HTERT RPE-1 (cell line): ENCODE results near the gene RESF1.

ENCODE experiments used
- in situ Hi-C: fragments of 300-500 bp; cut with MboI; formaldehyde crosslinking; loops from 4 replicates; pipeline ENCODE4 v1.14.3; 2020; ENCODE audit warnings: low sequenced_read_pairs

Gene RESF1

DNA sequence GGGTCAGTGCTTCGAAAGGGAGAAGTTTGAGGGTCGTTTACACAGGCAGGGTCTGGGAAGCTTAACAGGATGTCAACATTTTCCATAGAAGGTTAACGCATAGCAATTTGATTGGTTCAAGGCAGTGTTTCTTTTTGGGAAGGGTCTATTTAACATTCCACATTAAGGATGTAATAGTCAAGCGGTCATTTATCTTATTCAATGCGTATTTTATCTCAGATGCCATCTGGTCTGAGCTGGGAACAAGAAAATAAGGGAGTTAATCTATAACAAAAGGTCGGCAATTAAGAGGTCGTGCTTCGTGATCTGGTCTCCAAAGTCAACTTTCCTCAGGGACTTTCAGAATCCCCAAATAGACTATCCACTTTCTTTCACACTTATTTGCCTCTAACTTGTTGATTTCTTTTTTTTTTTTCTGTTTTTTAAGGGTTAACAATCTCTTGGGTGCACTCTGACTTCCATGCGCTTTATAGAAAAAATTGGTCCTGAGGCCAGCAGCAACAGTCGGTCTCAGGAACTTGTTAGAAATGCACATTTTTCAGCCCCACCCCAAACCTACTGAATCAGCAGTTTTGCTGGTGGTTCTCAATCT is 550 bp upstream of the RESF1 start:
- in situ Hi-C loops, result no loop called here

DNA sequence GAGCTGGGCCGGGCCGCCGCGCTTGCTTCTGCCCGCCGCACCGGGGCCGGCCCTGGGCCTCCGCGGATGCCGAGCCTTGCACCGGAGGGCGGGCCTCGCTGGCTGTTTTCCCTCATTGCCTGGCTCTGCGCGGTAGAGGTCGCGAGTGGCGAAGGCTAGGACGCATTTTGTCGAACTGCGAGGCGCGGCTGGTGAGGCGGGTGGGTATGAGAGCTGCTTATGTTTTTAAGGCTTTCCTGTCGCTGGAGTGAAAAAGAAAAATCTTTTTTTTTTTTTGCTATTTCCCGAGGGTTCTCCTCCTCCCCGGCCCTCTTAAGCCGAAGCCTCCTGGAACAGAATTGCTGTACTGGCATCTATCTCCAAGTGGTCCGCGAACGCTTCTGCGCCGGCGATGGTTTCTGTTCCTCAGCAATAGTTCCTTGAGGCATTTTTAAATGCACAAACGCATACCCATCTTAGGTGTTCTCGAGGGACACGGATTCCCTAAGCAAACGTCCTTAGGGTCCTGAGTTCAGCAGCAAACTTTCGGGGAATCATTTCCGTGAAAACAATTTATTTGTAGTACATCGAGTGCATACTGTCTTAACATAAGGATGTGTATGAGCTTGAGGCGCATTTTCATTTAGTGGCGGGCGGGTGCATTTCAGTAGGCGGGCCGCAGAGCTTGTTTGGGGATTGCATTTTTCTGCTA is 631 bp downstream of the RESF1 start:
- in situ Hi-C loops, result no loop called here

DNA sequence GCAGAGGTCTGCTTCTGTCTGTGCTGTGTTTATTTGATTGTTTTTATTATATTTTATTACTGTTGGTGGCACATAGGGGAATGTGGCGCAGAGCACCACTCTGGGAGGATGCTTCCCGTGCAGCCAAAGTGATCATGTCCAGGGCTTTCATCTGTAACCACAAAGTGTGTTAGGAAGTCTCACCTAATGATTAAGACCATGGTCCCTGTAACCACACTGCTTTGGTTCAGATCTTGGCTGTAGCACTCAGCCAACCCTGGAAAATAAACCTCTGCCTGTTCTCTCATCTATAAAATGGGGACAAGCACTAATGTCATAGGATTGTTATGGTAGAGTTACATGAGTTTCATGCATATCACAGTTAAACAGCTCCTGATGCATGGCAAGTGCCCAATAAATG is 1.9 kb downstream of the RESF1 start:
- in situ Hi-C loops, result no loop called here

DNA sequence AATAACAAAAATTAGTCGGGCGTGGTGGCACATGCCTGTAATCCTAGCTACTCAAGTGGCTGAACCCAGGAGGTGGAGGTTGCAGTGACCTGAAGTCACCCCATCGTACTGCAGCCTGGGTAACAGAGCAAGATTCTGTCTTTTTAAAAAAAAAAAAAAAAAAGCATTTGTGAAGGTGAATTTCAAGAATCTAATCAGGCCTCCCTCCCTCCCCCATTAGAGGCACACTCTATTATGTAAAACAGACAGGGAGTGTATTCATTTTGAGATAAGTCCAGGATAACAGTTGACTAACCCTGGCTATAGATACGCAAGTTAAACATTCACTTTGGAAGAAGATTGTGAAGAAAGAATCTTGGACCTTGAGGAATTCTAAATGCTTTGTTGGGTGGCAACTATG is 2.9 kb downstream of the RESF1 start:
- in situ Hi-C loops, result no loop called here

DNA sequence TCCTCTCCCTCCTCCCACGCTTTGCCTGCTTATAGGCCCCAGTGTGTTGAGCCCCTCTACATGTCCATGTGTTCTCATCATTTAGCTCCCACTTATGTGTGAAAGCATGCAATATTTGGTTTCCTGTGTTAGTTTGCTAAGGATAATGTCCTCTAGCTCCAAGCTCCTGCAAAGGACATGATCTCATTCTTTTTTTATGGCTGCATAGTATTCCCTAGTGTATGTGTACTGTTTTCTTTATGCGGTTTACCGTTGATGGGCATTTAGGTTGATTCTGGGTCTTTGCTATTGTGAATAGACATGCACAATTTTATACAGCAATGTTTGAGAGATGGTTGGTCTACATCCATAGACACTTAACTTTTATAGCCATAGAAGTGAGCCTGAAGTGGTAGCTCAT is 5.1 kb downstream of the RESF1 start:
- in situ Hi-C loops, result no loop called here

DNA sequence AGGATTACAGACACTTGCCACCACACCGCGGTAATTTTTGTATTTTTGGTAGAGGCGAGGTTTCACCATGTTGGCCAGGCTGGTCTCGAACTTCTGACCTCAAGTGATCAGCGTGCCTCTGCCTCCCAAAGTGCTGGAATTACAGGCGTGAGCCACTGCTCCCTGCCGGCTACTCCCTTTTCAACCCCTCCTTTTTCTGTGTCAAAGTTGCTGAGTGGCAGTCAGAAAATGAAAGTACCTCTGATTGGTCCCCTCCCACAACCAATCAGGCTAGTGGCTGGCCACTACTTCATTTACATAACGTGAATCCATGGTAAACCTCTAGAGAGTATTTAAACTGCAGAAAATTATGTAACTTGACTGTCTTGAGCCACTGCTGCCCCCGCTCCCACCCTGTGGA is 5.9 kb downstream of the RESF1 start:
- in situ Hi-C loops, result no loop called here

DNA sequence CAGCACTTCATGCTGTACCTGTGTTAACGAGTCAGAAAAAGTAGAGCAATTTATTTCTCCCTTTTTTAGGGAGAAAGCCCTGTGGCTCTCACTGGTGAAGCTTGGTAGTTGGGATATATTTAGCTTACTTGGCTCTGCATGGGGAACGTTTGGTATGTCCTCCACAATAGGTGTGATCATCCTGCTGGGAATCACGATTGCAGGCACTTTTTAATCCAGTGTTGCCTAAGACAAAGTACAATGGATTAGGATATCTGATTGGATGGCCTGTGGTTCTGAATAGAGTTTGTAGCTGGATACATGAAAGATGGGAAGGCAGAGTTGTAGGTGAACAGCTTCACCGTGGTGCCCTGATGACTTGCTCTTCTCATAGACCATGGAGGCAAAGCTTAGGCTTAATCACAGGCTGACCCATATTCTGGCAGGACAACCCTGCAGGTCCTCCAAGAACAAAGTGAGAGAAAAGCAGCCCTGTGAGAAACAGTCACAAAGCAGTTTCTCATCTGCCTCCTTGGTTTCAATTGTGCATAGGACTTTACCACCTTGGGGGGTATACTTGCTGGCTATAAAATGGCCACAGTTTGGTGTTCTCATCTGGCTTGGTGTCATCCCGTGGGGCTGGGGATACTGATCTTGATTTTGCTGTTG is 7.5 kb downstream of the RESF1 start:
- in situ Hi-C loops, result no loop called here

DNA sequence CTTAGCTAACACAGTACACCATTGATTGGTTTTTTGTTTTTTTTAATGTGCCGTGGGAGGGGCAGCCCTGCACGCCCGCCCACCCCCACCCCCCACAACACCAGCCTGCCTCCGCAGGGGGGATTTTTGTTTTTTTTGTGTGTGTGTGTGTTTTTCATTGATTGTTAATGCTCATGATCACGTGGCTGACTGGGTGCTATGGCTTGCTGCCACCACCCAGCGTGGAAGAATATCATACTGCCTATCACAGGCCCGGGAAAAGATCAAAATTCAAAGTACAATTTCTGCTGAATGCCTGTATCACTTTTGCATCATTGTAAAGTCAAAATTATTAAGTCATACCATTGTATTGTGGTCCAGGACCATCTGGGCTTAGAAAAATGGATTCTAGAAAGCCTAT is 8.3 kb downstream of the RESF1 start:
- in situ Hi-C loops, result no loop called here

DNA sequence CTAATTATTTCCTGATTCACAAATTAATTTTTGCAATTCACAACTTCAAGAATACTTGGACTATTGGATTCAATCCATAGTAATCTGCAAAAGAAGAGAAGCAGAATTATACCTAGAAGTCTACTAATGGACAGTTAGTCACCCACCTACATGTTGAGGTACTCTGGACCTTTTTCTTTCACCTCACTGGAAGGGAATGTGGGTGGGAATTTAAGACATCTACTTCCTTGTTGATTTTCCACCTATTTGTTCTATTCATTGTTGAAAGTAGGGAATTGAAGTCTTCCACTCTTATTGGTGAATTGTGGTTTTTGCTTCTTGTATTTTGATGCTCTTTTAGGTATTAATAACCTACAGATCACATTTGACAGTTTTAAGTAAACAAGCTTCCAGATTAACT is 11.0 kb downstream of the RESF1 start:
- in situ Hi-C loops, result no loop called here

DNA sequence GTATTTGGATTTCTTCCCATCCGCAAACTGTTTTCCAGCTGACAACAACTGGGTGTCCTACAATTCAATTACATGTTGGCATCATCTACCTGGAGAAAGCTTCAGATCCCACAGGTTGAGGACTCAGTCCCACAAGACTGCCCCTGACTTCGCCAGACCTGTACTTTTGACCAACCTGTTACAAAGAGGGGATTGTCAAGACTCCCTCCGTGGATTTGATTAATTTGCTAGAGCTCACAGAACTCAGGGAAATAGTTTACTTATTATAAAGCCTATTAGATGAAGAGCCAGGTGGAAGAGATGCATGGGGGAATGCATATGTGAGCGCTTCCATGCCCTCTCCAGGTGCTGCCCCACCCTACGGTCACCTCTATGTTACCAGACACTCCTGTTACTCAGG is 14.6 kb downstream of the RESF1 start:
- in situ Hi-C loops, result no loop called here

DNA sequence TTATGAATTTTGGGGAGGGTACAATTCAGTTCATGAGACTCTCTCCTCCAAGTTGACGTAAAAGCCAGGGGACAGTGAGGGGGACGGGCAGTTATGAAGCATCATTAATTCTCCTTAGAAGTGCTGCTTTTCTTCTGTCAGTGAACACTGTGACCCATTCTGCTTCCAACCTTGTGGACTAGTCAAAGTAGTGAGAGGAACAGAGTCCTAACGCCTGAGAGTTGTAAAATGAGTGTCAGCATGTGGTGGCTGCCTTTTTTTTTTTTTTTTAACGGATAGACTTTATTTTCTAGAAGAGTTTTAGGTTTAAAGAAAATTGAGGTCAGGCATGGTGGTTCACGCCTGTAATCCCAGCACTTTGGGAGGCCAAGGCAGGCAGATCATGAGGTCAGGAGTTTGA is 15.5 kb downstream of the RESF1 start:
- in situ Hi-C loops, result no loop called here

DNA sequence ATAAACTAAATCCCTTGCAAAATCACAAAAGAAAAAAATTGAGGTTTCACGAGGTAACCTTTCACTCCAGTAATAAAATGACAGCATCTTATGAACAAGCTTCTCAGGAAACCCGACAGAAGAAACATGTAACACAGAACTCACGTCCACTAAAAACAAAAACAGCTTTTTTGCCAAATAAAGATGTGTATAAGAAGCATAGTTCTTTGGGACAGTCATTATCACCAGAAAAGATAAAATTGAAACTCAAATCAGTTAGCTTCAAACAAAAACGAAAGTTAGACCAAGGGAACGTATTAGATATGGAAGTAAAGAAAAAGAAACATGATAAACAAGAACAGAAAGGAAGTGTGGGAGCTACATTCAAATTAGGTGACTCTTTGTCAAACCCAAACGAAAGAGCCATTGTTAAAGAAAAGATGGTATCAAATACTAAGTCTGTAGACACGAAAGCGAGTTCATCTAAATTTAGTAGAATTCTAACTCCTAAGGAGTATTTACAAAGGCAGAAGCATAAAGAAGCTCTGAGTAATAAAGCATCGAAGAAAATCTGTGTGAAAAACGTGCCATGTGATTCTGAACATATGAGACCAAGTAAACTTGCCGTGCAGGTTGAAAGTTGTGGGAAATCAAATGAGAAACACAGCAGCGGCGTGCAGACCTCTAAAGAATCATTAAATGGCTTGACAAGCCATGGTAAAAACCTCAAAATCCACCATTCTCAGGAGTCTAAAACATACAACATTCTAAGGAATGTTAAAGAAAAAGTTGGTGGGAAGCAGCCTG is 25.8 kb downstream of the RESF1 start:
- in situ Hi-C loops, result no loop called here

DNA sequence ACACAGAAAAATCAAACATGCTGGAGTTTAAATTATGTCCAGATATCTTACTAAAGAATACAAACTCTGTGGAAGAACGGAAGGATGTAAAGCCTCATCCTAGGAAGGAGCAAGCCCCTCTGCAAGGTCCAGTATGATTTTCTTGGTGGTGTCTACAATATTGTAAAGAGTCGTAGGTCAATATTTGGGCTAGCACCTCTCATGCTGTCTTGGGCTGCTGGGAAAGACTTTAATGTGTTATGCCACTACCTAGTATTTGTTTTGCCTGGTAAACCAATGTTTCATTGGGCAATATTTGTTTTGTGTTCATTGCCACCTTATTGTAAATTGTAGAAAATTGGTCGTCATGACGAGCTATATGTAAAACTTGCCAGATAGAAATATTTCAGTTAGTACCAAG is 26.6 kb downstream of the RESF1 start:
- in situ Hi-C loops, result no loop called here

DNA sequence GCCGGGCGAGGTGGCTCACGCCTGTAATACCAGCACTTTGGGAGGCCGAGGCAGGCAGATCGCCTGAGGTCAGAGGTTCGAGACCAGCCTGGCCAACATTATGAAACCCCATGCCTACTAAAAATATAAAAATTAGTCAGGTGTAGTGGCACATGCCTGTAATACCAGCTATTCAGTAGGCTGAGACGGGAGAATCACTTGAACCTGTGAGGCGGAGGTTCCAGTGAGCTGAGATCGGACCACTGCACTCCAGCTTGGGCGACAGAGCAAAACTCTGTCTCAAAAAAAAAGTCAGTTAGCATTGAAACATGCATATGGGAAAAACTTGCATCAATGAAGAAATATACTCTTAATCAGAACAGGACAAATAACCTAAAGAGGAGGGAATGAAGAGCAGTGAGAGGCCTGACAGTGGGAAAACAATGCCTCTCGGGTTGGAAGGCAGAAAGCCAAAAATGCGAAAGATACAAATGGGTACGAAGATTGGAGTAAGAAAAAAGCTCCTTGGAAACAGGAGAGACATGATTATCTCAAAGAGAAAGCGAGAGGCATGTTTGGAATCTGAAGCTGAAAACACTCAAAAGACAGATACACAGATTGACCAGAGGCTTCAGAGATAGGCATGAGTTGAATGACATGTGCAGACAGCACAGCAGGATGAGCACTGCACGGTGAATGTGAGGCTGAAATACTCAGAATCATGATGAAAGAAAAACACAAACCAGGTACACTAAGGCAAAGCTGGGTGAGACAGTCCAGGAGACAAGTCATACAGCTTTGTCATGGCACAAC is 30.6 kb downstream of the RESF1 start:
- in situ Hi-C loops, result no loop called here

DNA sequence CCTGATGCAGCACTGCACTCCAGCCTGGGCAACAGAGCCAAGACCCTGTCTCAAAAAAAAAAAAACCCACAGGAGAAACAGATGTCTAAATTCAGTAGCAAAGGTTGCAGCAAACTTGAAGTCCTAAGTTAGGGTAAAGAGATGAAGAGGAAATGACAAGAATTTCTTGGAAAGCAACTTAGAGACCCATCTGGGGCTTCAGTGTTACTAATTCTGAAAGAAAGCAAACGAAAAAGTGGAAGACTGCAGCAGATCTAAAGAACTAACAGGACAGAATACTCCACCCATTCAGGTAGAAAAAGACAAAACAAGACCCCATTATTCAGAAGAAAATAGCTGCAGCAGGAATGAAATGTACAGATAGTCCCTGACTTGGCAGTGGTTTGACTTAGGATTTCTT is 31.9 kb downstream of the RESF1 start:
- in situ Hi-C loops, result no loop called here

DNA sequence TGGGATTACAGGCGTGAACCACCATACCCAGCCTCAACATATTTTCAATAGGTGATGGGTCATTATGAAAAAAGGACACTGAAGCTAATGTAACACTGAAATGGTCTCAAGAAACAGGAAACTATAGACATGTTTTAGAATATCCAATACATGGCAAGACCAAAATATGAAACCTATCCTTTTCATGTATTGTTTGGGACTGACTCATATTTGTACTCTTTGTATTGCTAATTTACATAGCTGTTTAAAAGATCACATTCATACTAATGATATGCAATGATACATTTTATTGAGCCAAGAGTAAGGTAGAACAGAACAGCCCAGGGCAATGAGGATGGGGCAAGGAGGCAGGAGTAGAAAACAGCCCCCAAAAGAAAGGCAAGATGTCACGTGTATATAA is 32.6 kb downstream of the RESF1 start:
- in situ Hi-C loops, result no loop called here

DNA sequence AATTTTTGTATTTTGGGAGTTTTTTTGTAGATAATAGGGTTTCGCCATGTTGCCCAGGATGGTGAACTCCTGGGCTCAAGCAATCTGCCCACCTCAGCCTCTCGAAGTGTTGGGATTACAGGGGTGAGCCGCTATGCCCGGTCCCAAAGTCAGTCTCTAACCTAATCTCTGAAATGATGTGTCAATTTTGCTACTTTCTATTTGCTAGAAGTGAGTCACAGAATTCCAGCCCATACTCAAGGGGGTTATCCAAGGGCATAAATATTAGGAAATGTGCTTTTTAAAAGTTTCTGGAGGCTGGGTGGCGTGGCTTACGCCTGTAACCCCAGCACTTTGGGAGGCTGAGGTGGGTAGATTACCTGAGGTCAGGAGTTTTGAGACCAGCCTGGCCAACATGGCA is 40.5 kb downstream of the RESF1 start:
- in situ Hi-C loops, result no loop called here

DNA sequence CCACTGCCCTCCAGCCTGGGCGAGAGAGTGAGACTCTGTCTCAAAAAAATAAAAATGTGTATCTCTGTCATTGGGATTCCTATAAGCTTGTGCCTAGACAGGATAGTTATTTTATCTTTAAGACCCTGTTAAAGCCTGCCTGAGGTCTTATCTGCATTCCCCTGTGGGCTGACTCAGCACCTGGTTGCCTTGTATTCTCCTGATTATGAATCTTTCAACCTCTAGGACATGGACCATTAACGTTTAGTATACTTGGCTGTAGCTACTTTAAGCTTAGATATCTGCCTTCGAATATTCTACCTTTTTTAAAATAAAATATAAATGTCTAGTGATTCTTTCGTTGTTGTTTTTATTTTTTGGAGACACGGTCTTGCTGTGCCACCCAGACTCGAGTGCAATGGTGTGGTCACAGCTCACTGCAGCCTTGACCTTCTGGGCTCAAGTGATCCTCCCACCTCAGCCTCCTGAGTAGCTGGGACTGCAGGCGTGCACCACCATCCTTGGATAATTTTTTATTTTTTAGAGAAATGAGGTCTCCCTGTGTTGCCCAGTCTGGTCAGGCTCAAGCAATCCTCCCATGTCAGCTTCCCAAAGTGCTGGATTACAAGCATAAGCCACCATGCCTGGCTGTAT is 41.3 kb downstream of the RESF1 start:
- in situ Hi-C loops, result no loop called here

DNA sequence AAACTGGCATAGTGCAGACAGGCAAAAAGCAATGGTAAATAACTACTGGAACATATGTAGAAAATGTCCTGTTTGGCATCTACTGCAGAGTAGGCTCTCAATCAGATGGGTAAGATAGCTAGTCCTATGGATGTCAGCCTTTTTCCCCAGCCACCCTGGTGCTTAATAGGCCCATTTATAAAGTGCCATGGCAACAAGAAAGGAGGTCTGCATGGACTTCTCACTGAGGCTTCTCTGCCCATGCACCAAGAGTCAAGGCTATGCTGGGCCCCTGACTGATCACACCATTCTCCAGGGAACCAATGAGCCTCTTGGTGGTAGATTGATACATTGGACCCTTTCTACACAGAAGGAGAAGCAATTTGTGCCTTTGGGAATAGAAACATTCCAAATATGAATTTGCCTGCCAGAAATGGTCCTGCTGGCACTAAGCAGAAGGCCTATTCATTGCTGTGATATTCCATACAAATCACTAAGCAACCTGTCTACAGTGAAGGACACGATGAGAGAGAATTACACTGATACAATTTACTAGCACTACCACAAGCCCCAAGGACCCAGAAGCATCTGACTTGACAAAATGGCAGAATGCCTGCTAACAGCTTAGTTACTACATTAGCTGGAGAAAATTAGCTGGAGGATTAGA is 43.8 kb downstream of the RESF1 start:
- in situ Hi-C loops, result no loop called here

DNA sequence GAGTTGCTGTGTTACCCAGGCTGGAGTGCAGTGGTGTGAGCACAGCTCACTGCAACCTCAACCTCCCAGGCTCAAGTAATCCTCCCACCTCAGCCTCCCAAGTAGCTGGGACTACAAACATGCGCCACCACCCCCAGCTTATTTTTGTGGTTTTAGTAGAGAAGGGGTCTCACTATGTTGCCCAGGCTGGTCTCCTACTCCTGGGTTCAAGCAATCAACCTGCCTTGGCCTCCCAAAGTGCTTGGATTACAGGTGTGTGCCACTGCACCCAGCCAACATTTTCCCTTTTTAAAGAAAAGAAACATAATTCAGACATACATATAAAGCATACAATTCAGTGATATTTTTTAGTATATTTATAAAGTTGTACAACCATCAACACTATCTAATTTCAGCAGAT is 44.4 kb downstream of the RESF1 start:
- in situ Hi-C loops, result no loop called here
